GM12878 (cell line): ENCODE measurements around the gene PCDHGA1. TPM values are rescaled to one million over a fixed set of nuclear protein-coding genes. Genes with fewer than 3 reads are reported as not detected.
A peak's percentile ranks its signal among the peaks of the same experiment; 100 is the strongest.

Experiments used
- BHLHE40 ChIP-seq, 2 experiments: fragments of 450-650 bp in 1 of 2; IDR thresholded peaks; 2 replicates each; pipeline ENCODE4 v1.6.1; 2011 to 2017; ENCODE audit warnings: low read depth in 2 of 2, borderline replicate concordance in 1 of 2, improper control_type of control experiment in 1 of 2, low read length in 1 of 2, mild to moderate bottlenecking in 1 of 2
- CBFB ChIP-seq: IDR thresholded peaks from 2 replicates; pipeline ENCODE4 v1.6.1; 2016; ENCODE audit warnings: antibody characterized with exemption, low read depth
- CBX5 ChIP-seq: sonication (generic); IDR thresholded peaks from 2 replicates; pipeline ENCODE4 v1.6.1; 2016; ENCODE audit warnings: low read depth, moderate library complexity, mild to moderate bottlenecking, inconsistent platforms
- E2F8 ChIP-seq: fragments of 450-650 bp; IDR thresholded peaks from 2 replicates; pipeline ENCODE4 v1.6.1; 2018; ENCODE audit warnings: mild to moderate bottlenecking, low read depth, moderate library complexity; ENCODE audit not compliant: partially characterized antibody
- GATAD2B ChIP-seq: fragments of 450-650 bp; conservative IDR thresholded peaks from 2 replicates; pipeline ENCODE4 v1.6.1; 2017; ENCODE audit warnings: low read depth, mild to moderate bottlenecking, moderate library complexity
- HCFC1 ChIP-seq: fragments of 150-350 bp; IDR thresholded peaks from 2 replicates; pipeline ENCODE4 v1.6.1; 2014; ENCODE audit warnings: low read length
- HDAC6 ChIP-seq: fragments of 200-600 bp; sonication (generic); IDR thresholded peaks from one replicate; pipeline ENCODE4 v1.8.0; 2017; ENCODE audit warnings: antibody characterized with exemption; ENCODE audit not compliant: unreplicated experiment
- IKZF1 ChIP-seq: fragments of 450-650 bp; conservative IDR thresholded peaks from 2 replicates; pipeline ENCODE4 v1.6.1; 2017; ENCODE audit warnings: antibody characterized with exemption, mild to moderate bottlenecking
- JUND ChIP-seq: IDR thresholded peaks from 2 replicates; pipeline ENCODE4 v1.6.1; 2012; ENCODE audit warnings: low read depth, mild to moderate bottlenecking, low read length, improper control_type of control experiment, moderate library complexity
- KAT2A ChIP-seq: conservative IDR thresholded peaks from 2 replicates; pipeline ENCODE4 v1.6.1; 2011; ENCODE audit warnings: low read depth, low read length; ENCODE audit not compliant: control insufficient read depth
- KDM1A ChIP-seq: fragments of 200-600 bp; sonication (generic); IDR thresholded peaks from 2 replicates; pipeline ENCODE4 v1.6.1; 2016; ENCODE audit warnings: borderline replicate concordance
- MEF2A ChIP-seq: IDR thresholded peaks from 2 replicates; pipeline ENCODE4 v1.6.1; 2011; ENCODE audit warnings: low read depth, mild to moderate bottlenecking, low read length, moderate library complexity; ENCODE audit not compliant: insufficient read depth
- MTA3 ChIP-seq: IDR thresholded peaks from 2 replicates; pipeline ENCODE4 v1.6.1; 2012; ENCODE audit warnings: low read length, inconsistent platforms, borderline replicate concordance
- NBN ChIP-seq: fragments of 450-650 bp; IDR thresholded peaks from 2 replicates; pipeline ENCODE4 v1.6.1; 2016
- NR2C1 ChIP-seq: fragments of 450-650 bp; IDR thresholded peaks from 2 replicates; pipeline ENCODE4 v1.6.1; 2017; ENCODE audit warnings: antibody characterized with exemption, mild to moderate bottlenecking, moderate library complexity
- NR2C2 ChIP-seq: IDR thresholded peaks from 2 replicates; pipeline ENCODE4 v1.6.1; 2011; ENCODE audit warnings: borderline replicate concordance, low read depth; ENCODE audit not compliant: control insufficient read depth, insufficient read length
- POLR2AphosphoS2 ChIP-seq: IDR thresholded peaks from 2 replicates; pipeline ENCODE4 v1.6.1; 2011; ENCODE audit warnings: low read depth, mild to moderate bottlenecking, low read length, improper control_type of control experiment, moderate library complexity
- TBL1XR1 ChIP-seq: IDR thresholded peaks from 2 replicates; pipeline ENCODE4 v1.6.1; 2012; ENCODE audit warnings: low read depth, low read length, improper control_type of control experiment
- TCF3 ChIP-seq: IDR thresholded peaks from 2 replicates; pipeline ENCODE4 v1.6.1; 2012; ENCODE audit warnings: low read depth, mild to moderate bottlenecking, low read length, borderline replicate concordance; ENCODE audit not compliant: insufficient read depth
- TCF7 ChIP-seq: IDR thresholded peaks from 2 replicates; pipeline ENCODE4 v1.6.1; 2014; ENCODE audit warnings: antibody characterized with exemption, borderline replicate concordance
- ZZZ3 ChIP-seq: IDR thresholded peaks from 2 replicates; pipeline ENCODE4 v1.6.1; 2011; ENCODE audit warnings: low read depth; ENCODE audit not compliant: control insufficient read depth, insufficient read length
- polyA plus RNA-seq, 11 experiments: library from polyadenylated mRNA; depleted of rRNA in 4 of 11; unstranded in 6 of 11; stranded (reverse) in 5 of 11; fragments of >200 nt; fragmentation: Nextera tagmentation in 4 of 11; fragmentation: Illumina TruSeq in 1 of 11; extraction: Ambion mirVana in 4 of 11; extraction: Trizol in 1 of 11; gene quantifications; 1 replicate in 1 of 11; 2 replicates in 10 of 11; pipeline versions ENCODE4 v1.2.1 to v1.2.3, GENCODE V29; 2011 to 2016; ENCODE audit warnings: inconsistent platforms in 2 of 11, missing spikeins in 2 of 11, low read depth in 1 of 11
- total RNA-seq, 4 experiments: library from RNA; depleted of rRNA in 3 of 4; stranded (reverse); fragments of >200 nt in 3 of 4; fragmentation: Illumina TruSeq in 1 of 4; extraction: Trizol in 1 of 4; gene quantifications; 2 replicates each; pipeline versions ENCODE4 v1.2.1 to v1.2.3, GENCODE V29; 2013 to 2021
- TF ChIP-seq, protein P1 (sequence below): fragments of 450-650 bp; formaldehyde crosslinking; IDR thresholded peaks from 2 replicates; pipeline ENCODE4 v1.4.0; 2022; ENCODE audit warnings: mild to moderate bottlenecking, moderate library complexity
- TF ChIP-seq, protein P2 (sequence below): fragments of 150-350 bp; IDR thresholded peaks from 2 replicates; pipeline ENCODE4 v1.6.1; 2016; ENCODE audit warnings: low read depth, low read length

PCDHGA1 gene
- total and polyA plus RNA-seq, 10 of the 15 experiments (the other 5 are each of a cell fraction or from before 2014, with no cell fraction given): 0.02 to 0.51 (median 0.19) TPM; not detected in 3

DNA sequence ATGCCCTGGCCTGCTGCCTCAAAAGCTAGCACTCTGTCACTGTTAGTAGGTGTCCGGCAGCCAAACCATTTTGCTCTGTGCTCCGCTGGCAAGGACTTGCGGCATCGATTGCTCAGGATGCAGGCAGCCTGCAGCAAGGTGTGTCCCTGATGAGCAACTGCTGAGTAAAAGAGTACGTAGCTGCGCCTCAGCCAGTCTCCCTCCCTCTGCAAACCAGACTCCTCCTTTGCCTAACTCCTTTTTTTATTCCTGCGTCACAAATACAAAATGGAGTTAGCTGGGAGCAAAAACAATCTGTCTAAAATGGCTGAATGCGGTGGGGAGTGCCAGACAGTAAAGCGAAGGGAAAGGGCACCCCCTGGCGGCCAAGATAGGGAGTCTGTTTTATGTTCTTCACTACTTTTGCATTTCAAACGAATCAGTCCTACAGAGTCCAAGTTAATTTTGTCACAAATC, 227.4 kb downstream of the PCDHGA1 start (continued):
- TF ChIP-seq E2F8 (no peak), HDAC6 (no peak), ZZZ3 (no peak), NR2C1 (peak; percentile 69), POLR2AphosphoS2 (no peak), HCFC1 (no peak), MTA3 (no peak), KAT2A (no peak), JUND (no peak), BHLHE40 (IDR thresholded peaks at IDR 0.05; ENCODE audit: borderline replicate concordance in 1 of 2, low read depth in 2 of 2, low read length in 1 of 2) (no peak), TCF7 (no peak), NR2C2 (no peak), IKZF1 (0 out of 2 replicates have a peak, but pooled peaks have one; percentile 22), GATAD2B (no peak), MEF2A (no peak), CBX5 (no peak), NBN (no peak), TCF3 (no peak), TBL1XR1 (no peak), KDM1A (no peak), CBFB (peak; percentile 40; the same call in 1 of the 2 replicates)
- TF ChIP-seq, protein P1, sequence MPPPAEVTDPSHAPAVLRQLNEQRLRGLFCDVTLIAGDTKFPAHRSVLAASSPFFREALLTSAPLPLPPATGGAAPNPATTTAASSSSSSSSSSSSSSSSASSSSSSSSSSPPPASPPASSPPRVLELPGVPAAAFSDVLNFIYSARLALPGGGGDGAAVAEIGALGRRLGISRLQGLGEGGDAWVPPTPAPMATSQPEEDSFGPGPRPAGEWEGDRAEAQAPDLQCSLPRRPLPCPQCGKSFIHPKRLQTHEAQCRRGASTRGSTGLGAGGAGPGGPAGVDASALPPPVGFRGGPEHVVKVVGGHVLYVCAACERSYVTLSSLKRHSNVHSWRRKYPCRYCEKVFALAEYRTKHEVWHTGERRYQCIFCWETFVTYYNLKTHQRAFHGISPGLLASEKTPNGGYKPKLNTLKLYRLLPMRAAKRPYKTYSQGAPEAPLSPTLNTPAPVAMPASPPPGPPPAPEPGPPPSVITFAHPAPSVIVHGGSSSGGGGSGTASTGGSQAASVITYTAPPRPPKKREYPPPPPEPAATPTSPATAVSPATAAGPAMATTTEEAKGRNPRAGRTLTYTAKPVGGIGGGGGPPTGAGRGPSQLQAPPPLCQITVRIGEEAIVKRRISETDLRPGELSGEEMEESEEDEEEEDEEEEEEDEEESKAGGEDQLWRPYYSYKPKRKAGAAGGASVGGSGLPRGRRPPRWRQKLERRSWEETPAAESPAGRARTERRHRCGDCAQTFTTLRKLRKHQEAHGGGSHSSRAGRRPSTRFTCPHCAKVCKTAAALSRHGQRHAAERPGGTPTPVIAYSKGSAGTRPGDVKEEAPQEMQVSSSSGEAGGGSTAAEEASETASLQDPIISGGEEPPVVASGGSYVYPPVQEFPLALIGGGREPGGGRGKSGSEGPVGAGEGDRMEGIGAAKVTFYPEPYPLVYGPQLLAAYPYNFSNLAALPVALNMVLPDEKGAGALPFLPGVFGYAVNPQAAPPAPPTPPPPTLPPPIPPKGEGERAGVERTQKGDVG: no peak
- TF ChIP-seq, protein P2, sequence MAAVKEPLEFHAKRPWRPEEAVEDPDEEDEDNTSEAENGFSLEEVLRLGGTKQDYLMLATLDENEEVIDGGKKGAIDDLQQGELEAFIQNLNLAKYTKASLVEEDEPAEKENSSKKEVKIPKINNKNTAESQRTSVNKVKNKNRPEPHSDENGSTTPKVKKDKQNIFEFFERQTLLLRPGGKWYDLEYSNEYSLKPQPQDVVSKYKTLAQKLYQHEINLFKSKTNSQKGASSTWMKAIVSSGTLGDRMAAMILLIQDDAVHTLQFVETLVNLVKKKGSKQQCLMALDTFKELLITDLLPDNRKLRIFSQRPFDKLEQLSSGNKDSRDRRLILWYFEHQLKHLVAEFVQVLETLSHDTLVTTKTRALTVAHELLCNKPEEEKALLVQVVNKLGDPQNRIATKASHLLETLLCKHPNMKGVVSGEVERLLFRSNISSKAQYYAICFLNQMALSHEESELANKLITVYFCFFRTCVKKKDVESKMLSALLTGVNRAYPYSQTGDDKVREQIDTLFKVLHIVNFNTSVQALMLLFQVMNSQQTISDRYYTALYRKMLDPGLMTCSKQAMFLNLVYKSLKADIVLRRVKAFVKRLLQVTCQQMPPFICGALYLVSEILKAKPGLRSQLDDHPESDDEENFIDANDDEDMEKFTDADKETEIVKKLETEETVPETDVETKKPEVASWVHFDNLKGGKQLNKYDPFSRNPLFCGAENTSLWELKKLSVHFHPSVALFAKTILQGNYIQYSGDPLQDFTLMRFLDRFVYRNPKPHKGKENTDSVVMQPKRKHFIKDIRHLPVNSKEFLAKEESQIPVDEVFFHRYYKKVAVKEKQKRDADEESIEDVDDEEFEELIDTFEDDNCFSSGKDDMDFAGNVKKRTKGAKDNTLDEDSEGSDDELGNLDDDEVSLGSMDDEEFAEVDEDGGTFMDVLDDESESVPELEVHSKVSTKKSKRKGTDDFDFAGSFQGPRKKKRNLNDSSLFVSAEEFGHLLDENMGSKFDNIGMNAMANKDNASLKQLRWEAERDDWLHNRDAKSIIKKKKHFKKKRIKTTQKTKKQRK: no peak
